ENCODE measurements around the gene HNRNPH3. TPM values are rescaled to one million over a fixed set of nuclear protein-coding genes. Genes with fewer than 3 reads are reported as not detected.

The HNRNPH3 gene
- total and polyA plus RNA-seq, 2 experiments from 2014 or later = 87.2 to 367 TPM

DNA sequence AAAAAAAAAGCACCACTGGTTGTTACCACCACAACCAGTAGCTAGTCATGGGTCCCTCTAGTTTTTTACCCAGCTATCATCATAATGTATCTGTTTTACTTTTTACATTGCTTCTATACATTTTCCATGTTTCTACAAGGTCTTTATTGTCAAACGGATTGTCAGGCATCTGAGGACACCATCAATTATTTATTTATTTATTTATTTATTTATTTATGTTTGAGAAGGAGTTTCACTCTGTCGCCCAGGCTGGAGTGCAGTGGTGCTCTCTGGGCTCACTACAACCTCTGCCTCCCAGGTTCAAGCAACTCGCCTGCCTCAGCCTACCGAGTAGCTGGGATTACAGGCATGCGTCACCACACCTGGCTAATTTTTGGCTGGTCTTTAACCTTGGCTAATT, 29.0 kb upstream of the HNRNPH3 start:
- no peaks in the 10 kb centered on the region for H3K36me3 Mint-ChIP-seq (ENCODE audit: low read depth)
- H3K27me3 Mint-ChIP-seq (ENCODE audit: insufficient read depth, low read depth, poor library complexity) = peaks cover 5% of the 10 kb centered on the region

More for the DNA sequence above, 29.0 kb upstream of the HNRNPH3 start:
- peaks cover 7% of the 10 kb centered on the region; the same call in 2 of the 3 replicates for H3K4me1 Mint-ChIP-seq
- Histone ChIP-seq H3K79me2 (replicated peaks; ENCODE audit: insufficient read depth) (no peaks in the 10 kb centered on the region), H4K20me1 (replicated peaks; ENCODE audit: insufficient read depth) (no peaks in the 10 kb centered on the region), H2AFZ (no peak overlapping the region), H3K27me3 (ENCODE audit: insufficient read depth) (no peaks in the 10 kb centered on the region), H3K27ac (ENCODE audit: low read depth) (no peak overlapping the region), H3F3A (replicated peaks; ENCODE audit: low read depth) (no peaks in the 10 kb centered on the region), H3K4me3 (no peak overlapping the region), H3K36me3 (ENCODE audit: insufficient read depth) (no peaks in the 10 kb centered on the region), H3K4me2 (no peak overlapping the region), H3K9me2 (ENCODE audit: insufficient read depth) (no peaks in the 10 kb centered on the region), H3K4me1 (ENCODE audit: insufficient read depth) (peaks cover 8% of the 10 kb centered on the region; the same call in 1 of the 2 replicates)
- no peak overlapping the region for H3K27ac Mint-ChIP-seq
- no peak for ATAC-seq
- TF ChIP-seq, protein P1, sequence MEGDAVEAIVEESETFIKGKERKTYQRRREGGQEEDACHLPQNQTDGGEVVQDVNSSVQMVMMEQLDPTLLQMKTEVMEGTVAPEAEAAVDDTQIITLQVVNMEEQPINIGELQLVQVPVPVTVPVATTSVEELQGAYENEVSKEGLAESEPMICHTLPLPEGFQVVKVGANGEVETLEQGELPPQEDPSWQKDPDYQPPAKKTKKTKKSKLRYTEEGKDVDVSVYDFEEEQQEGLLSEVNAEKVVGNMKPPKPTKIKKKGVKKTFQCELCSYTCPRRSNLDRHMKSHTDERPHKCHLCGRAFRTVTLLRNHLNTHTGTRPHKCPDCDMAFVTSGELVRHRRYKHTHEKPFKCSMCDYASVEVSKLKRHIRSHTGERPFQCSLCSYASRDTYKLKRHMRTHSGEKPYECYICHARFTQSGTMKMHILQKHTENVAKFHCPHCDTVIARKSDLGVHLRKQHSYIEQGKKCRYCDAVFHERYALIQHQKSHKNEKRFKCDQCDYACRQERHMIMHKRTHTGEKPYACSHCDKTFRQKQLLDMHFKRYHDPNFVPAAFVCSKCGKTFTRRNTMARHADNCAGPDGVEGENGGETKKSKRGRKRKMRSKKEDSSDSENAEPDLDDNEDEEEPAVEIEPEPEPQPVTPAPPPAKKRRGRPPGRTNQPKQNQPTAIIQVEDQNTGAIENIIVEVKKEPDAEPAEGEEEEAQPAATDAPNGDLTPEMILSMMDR (conservative IDR thresholded peaks at IDR 0.05; ENCODE audit: low read depth in 2 of 2) = no peak
- TF ChIP-seq, protein P2, sequence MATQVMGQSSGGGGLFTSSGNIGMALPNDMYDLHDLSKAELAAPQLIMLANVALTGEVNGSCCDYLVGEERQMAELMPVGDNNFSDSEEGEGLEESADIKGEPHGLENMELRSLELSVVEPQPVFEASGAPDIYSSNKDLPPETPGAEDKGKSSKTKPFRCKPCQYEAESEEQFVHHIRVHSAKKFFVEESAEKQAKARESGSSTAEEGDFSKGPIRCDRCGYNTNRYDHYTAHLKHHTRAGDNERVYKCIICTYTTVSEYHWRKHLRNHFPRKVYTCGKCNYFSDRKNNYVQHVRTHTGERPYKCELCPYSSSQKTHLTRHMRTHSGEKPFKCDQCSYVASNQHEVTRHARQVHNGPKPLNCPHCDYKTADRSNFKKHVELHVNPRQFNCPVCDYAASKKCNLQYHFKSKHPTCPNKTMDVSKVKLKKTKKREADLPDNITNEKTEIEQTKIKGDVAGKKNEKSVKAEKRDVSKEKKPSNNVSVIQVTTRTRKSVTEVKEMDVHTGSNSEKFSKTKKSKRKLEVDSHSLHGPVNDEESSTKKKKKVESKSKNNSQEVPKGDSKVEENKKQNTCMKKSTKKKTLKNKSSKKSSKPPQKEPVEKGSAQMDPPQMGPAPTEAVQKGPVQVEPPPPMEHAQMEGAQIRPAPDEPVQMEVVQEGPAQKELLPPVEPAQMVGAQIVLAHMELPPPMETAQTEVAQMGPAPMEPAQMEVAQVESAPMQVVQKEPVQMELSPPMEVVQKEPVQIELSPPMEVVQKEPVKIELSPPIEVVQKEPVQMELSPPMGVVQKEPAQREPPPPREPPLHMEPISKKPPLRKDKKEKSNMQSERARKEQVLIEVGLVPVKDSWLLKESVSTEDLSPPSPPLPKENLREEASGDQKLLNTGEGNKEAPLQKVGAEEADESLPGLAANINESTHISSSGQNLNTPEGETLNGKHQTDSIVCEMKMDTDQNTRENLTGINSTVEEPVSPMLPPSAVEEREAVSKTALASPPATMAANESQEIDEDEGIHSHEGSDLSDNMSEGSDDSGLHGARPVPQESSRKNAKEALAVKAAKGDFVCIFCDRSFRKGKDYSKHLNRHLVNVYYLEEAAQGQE (IDR thresholded peaks at IDR 0.05; ENCODE audit: unreplicated experiment) = no peak
- TF ChIP-seq, protein P3, sequence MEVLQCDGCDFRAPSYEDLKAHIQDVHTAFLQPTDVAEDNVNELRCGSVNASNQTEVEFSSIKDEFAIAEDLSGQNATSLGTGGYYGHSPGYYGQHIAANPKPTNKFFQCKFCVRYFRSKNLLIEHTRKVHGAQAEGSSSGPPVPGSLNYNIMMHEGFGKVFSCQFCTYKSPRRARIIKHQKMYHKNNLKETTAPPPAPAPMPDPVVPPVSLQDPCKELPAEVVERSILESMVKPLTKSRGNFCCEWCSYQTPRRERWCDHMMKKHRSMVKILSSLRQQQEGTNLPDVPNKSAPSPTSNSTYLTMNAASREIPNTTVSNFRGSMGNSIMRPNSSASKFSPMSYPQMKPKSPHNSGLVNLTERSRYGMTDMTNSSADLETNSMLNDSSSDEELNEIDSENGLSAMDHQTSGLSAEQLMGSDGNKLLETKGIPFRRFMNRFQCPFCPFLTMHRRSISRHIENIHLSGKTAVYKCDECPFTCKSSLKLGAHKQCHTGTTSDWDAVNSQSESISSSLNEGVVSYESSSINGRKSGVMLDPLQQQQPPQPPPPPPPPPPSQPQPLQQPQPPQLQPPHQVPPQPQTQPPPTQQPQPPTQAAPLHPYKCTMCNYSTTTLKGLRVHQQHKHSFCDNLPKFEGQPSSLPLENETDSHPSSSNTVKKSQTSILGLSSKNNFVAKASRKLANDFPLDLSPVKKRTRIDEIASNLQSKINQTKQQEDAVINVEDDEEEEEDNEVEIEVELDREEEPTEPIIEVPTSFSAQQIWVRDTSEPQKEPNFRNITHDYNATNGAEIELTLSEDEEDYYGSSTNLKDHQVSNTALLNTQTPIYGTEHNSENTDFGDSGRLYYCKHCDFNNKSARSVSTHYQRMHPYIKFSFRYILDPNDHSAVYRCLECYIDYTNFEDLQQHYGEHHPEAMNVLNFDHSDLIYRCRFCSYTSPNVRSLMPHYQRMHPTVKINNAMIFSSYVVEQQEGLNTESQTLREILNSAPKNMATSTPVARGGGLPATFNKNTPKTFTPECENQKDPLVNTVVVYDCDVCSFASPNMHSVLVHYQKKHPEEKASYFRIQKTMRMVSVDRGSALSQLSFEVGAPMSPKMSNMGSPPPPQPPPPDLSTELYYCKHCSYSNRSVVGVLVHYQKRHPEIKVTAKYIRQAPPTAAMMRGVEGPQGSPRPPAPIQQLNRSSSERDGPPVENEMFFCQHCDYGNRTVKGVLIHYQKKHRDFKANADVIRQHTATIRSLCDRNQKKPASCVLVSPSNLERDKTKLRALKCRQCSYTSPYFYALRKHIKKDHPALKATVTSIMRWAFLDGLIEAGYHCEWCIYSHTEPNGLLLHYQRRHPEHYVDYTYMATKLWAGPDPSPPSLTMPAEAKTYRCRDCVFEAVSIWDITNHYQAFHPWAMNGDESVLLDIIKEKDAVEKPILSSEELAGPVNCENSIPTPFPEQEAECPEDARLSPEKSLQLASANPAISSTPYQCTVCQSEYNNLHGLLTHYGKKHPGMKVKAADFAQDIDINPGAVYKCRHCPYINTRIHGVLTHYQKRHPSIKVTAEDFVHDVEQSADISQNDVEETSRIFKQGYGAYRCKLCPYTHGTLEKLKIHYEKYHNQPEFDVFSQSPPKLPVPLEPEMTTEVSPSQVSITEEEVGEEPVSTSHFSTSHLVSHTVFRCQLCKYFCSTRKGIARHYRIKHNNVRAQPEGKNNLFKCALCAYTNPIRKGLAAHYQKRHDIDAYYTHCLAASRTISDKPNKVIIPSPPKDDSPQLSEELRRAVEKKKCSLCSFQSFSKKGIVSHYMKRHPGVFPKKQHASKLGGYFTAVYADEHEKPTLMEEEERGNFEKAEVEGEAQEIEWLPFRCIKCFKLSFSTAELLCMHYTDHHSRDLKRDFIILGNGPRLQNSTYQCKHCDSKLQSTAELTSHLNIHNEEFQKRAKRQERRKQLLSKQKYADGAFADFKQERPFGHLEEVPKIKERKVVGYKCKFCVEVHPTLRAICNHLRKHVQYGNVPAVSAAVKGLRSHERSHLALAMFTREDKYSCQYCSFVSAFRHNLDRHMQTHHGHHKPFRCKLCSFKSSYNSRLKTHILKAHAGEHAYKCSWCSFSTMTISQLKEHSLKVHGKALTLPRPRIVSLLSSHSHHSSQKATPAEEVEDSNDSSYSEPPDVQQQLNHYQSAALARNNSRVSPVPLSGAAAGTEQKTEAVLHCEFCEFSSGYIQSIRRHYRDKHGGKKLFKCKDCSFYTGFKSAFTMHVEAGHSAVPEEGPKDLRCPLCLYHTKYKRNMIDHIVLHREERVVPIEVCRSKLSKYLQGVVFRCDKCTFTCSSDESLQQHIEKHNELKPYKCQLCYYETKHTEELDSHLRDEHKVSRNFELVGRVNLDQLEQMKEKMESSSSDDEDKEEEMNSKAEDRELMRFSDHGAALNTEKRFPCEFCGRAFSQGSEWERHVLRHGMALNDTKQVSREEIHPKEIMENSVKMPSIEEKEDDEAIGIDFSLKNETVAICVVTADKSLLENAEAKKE (CRISPR knock-in tag; IDR thresholded peaks at IDR 0.05) = no peak
- TF ChIP-seq EZH2 (IDR thresholded peaks at IDR 0.05; ENCODE audit: low read depth, unreplicated experiment) = no peak
- no peak for TF ChIP-seq CREB1 (CRISPR knock-in tag; IDR thresholded peaks at IDR 0.05; ENCODE audit: low read depth)
- no peak for TF ChIP-seq ZNF331 (CRISPR knock-in tag; IDR thresholded peaks at IDR 0.05; ENCODE audit: low read depth)
- no peak for TF ChIP-seq ZNF114 (CRISPR knock-in tag; IDR thresholded peaks at IDR 0.05)
- no peak for TF ChIP-seq STAT1 (IDR thresholded peaks at IDR 0.05; ENCODE audit: unreplicated experiment)
- no peak for TF ChIP-seq EZH2phosphoT487 (IDR thresholded peaks at IDR 0.05; ENCODE audit: unreplicated experiment)
- no peak for TF ChIP-seq JUNB (IDR thresholded peaks at IDR 0.05; ENCODE audit: unreplicated experiment)
- TF ChIP-seq NANOG (IDR thresholded peaks at IDR 0.05; ENCODE audit: borderline replicate concordance) = no peak
- no peak for TF ChIP-seq ETS1 (IDR thresholded peaks at IDR 0.05)
- no peak for TF ChIP-seq POLR2AphosphoS5 (IDR thresholded peaks at IDR 0.05; ENCODE audit: low read depth)
- H3K9me3 Mint-ChIP-seq = no peaks in the 10 kb centered on the region
- H3K4me3 Mint-ChIP-seq = no peak overlapping the region
- no peak for DNase-seq (ENCODE audit: low spot score)

All from GM23338 (cell line).